Uterus (tissue), 2 donors: ENCODE results near the gene USP34.

Source experiments
- POLR2A ChIP-seq, 2 donors: fragments of 450-650 bp; IDR thresholded peaks; one replicate each; pipeline ENCODE4 v1.6.1; 2016; ENCODE audit warnings: antibody characterized with exemption in 2 of 2, mild to moderate bottlenecking in 1 of 2, moderate library complexity in 1 of 2
- TF ChIP-seq, protein P1 (sequence below), 4 experiments: fragments of 200-600 bp in 2 of 4; fragments of 450-650 bp in 2 of 4; sonication (generic) in 2 of 4; IDR thresholded peaks; one replicate each; pipeline ENCODE4 v1.5.1; 2016 to 2019; ENCODE audit warnings: antibody characterized with exemption in 4 of 4, mild to moderate bottlenecking in 2 of 4, moderate library complexity in 1 of 4

- TF ChIP-seq, protein P1, sequence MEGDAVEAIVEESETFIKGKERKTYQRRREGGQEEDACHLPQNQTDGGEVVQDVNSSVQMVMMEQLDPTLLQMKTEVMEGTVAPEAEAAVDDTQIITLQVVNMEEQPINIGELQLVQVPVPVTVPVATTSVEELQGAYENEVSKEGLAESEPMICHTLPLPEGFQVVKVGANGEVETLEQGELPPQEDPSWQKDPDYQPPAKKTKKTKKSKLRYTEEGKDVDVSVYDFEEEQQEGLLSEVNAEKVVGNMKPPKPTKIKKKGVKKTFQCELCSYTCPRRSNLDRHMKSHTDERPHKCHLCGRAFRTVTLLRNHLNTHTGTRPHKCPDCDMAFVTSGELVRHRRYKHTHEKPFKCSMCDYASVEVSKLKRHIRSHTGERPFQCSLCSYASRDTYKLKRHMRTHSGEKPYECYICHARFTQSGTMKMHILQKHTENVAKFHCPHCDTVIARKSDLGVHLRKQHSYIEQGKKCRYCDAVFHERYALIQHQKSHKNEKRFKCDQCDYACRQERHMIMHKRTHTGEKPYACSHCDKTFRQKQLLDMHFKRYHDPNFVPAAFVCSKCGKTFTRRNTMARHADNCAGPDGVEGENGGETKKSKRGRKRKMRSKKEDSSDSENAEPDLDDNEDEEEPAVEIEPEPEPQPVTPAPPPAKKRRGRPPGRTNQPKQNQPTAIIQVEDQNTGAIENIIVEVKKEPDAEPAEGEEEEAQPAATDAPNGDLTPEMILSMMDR (IDR thresholded peaks at IDR 0.05) = no peak
- TF ChIP-seq POLR2A (IDR thresholded peaks at IDR 0.05) = no peak
Measured at GRCh38 chr2:61291851-61292575, 178.9 kb downstream of the USP34 start.
